Keratinocyte (primary cell): ENCODE data around the gene ZNF423. TPM values are rescaled to one million over a fixed set of nuclear protein-coding genes. Genes with fewer than 3 reads are reported as not detected.

ENCODE experiments used
- DNase-seq: peaks from one replicate; pipeline ENCODE4 v3.0.0-alpha.2; 2011; ENCODE audit warnings: low read depth, missing footprints, low spot score
- FAIRE-seq: peaks from 2 replicates; lab custom pipeline; 2011; peaks lifted over from hg19 to GRCh38; lab: Jason Lieb, UNC
- H2AFZ ChIP-seq: 2 replicates; pipeline ENCODE4 v1.6.0; 2012; ENCODE audit warnings: low read length, control low read depth, inconsistent platforms; ENCODE audit not compliant: control insufficient read depth
- H3K27ac ChIP-seq: 2 replicates; pipeline ENCODE4 v1.5.1; 2011; ENCODE audit warnings: low read length; ENCODE audit not compliant: control insufficient read depth, insufficient read depth
- H3K27me3 ChIP-seq: 3 replicates; pipeline ENCODE4 v1.6.0; 2011; ENCODE audit warnings: low read length; ENCODE audit not compliant: control insufficient read depth, insufficient read depth; ENCODE audit errors: extremely low read depth
- H3K36me3 ChIP-seq, 2 experiments: 2 replicates in 1 of 2; 3 replicates in 1 of 2; pipeline ENCODE4 v1.5.1; 2011; ENCODE audit warnings: low read length in 2 of 2, mild to moderate bottlenecking in 1 of 2; ENCODE audit not compliant: control insufficient read depth in 2 of 2, insufficient read depth in 2 of 2; ENCODE audit errors: extremely low read depth in 1 of 2
- H3K4me1 ChIP-seq: 3 replicates; pipeline ENCODE4 v1.5.1; 2011; ENCODE audit warnings: low read length; ENCODE audit not compliant: control insufficient read depth, insufficient read depth; ENCODE audit errors: extremely low read depth
- H3K4me2 ChIP-seq: 3 replicates; pipeline ENCODE4 v1.6.0; 2011; ENCODE audit warnings: low read depth, low read length; ENCODE audit not compliant: control insufficient read depth, insufficient read depth; ENCODE audit errors: extremely low read depth
- H3K4me3 ChIP-seq, 3 experiments: fragments of 200-600 bp in 1 of 3; sonication (generic) in 1 of 3; 2 replicates in 2 of 3; 3 replicates in 1 of 3; pipeline ENCODE4 v1.5.1; 2011 to 2016; ENCODE audit warnings: low read length in 3 of 3, mild to moderate bottlenecking in 3 of 3, control low read depth in 2 of 3, inconsistent platforms in 1 of 3, low read depth in 1 of 3, mixed read lengths in 1 of 3, mixed run types in 1 of 3, moderate library complexity in 1 of 3; ENCODE audit not compliant: control insufficient read depth in 2 of 3, insufficient read depth in 2 of 3; ENCODE audit errors: extremely low read depth in 1 of 3
- H3K79me2 ChIP-seq: 2 replicates; pipeline ENCODE4 v1.6.0; 2012; ENCODE audit warnings: low read length; ENCODE audit not compliant: control insufficient read depth, insufficient read depth
- H3K9ac ChIP-seq: 3 replicates; pipeline ENCODE4 v1.6.0; 2011; ENCODE audit warnings: low read length; ENCODE audit not compliant: control insufficient read depth, insufficient read depth; ENCODE audit errors: extremely low read depth
- H3K9me1 ChIP-seq: 3 replicates; pipeline ENCODE4 v1.6.0; 2011; ENCODE audit warnings: low read length; ENCODE audit not compliant: control insufficient read depth, insufficient read depth; ENCODE audit errors: extremely low read depth
- H3K9me3 ChIP-seq: 2 replicates; pipeline ENCODE4 v1.5.1; 2012; ENCODE audit warnings: low read depth, low read length; ENCODE audit not compliant: control insufficient read depth
- H4K20me1 ChIP-seq: 3 replicates; pipeline ENCODE4 v1.6.0; 2011; ENCODE audit warnings: low read length; ENCODE audit not compliant: control insufficient read depth, insufficient read depth; ENCODE audit errors: extremely low read depth
- EZH2 ChIP-seq: IDR thresholded peaks from one replicate; pipeline ENCODE4 v1.6.1; 2012; ENCODE audit warnings: inconsistent platforms, mild to moderate bottlenecking, low read length, moderate library complexity
- dilution Hi-C: fragments of 300-500 bp; cut with MboI; formaldehyde crosslinking; loops from one replicate; pipeline ENCODE4 v1.7.0; 2020; ENCODE audit warnings: low sequenced_read_pairs; ENCODE audit not compliant: extremely low pct_ligation_motif_present
- polyA minus RNA-seq, 3 experiments: library from RNA; depleted of rRNA, polyadenylated mRNA; stranded (reverse); fragments of >200 nt; gene quantifications; 1 replicate in 1 of 3; 2 replicates in 1 of 3; 3 replicates in 1 of 3; pipeline ENCODE4 v1.2.3, GENCODE V29; 2011
- polyA plus RNA-seq, 5 experiments: library from polyadenylated mRNA; depleted of rRNA in 3 of 5; stranded (reverse) in 3 of 5; stranded (forward) in 1 of 5; unstranded in 1 of 5; fragments of >200 nt; gene quantifications; 1 replicate in 1 of 5; 2 replicates in 3 of 5; 3 replicates in 1 of 5; pipeline versions ENCODE4 v1.2.1 to v1.2.3, GENCODE V29; 2011 to 2012; ENCODE audit warnings: missing spikeins in 2 of 5, low read depth in 1 of 5, low replicate concordance in 1 of 5
- TF ChIP-seq, protein P1 (sequence below), 3 experiments: IDR thresholded peaks in 1 of 3; conservative IDR thresholded peaks in 1 of 3; optimal IDR thresholded peaks in 1 of 3; 2 replicates in 2 of 3; 3 replicates in 1 of 3; pipeline versions ENCODE3 to v1.5.1; 2011; ENCODE audit warnings: low read length in 3 of 3, mild to moderate bottlenecking in 3 of 3, moderate library complexity in 2 of 3, control low read depth in 1 of 3, inconsistent platforms in 1 of 3; ENCODE audit not compliant: insufficient read depth in 2 of 3; ENCODE audit errors: extremely low read depth in 1 of 3

The ZNF423 gene
- polyA plus RNA-seq = 0.02 to 0.05 TPM in 2 of 3 replicates, not detected in the other
- polyA plus RNA-seq (2011; ENCODE audit: low read depth) = not detected
- polyA plus RNA-seq (2011; cell fraction: cytosol; rRNA removed) = 0.01 and 0.02 TPM in 2 replicates
- polyA plus RNA-seq (2011; cell fraction: nucleus; rRNA removed) = 0.03 TPM in 1 of 2 replicates, not detected in the other
- 0.04 TPM in 1 of 2 replicates, not detected in the other for polyA plus RNA-seq (2012; ENCODE audit: low replicate concordance)
- 0.03 TPM in 1 of 3 replicates, not detected in the others for polyA minus RNA-seq
- not detected for polyA minus RNA-seq (2011; cell fraction: cytosol; rRNA and poly(A)+ RNA removed)
- polyA minus RNA-seq (2011; cell fraction: nucleus; rRNA and poly(A)+ RNA removed) = not detected in 2 replicates

- Histone ChIP-seq H3K9ac (peak within 1 kb of the TSS; percentile 28), H4K20me1 (no peaks in the 10 kb centered on the region), H3K27ac (no peak within 1 kb of the TSS), H3K36me3 (no peaks in the 10 kb centered on the region), H2AFZ (peak within 1 kb of the TSS; percentile 22), H3K4me1 (peaks cover 2% of the 10 kb centered on the region), H3K27me3 (peaks cover 52% of the 10 kb centered on the region), H3K9me3 (no peaks in the 10 kb centered on the region), H3K9me1 (no peaks in the 10 kb centered on the region), H3K79me2 (no peaks in the 10 kb centered on the region), H3K4me3 (peak within 1 kb of the TSS; percentile 42 to 78 (median 56)), H3K4me2 (peak within 1 kb of the TSS; percentile 76)
- dilution Hi-C loops = no loop called here
- DNase-seq = no peak
- TF ChIP-seq, protein P1, sequence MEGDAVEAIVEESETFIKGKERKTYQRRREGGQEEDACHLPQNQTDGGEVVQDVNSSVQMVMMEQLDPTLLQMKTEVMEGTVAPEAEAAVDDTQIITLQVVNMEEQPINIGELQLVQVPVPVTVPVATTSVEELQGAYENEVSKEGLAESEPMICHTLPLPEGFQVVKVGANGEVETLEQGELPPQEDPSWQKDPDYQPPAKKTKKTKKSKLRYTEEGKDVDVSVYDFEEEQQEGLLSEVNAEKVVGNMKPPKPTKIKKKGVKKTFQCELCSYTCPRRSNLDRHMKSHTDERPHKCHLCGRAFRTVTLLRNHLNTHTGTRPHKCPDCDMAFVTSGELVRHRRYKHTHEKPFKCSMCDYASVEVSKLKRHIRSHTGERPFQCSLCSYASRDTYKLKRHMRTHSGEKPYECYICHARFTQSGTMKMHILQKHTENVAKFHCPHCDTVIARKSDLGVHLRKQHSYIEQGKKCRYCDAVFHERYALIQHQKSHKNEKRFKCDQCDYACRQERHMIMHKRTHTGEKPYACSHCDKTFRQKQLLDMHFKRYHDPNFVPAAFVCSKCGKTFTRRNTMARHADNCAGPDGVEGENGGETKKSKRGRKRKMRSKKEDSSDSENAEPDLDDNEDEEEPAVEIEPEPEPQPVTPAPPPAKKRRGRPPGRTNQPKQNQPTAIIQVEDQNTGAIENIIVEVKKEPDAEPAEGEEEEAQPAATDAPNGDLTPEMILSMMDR (optimal IDR thresholded peaks at IDR 0.05 in 1 of 3, IDR thresholded peaks at IDR 0.05 in 1 of 3, conservative IDR thresholded peaks at IDR 0.05 in 1 of 3; ENCODE audit: extremely low read depth in 1 of 3, insufficient read depth in 2 of 3, low read length in 3 of 3) = no peak
- no peak for TF ChIP-seq EZH2
- FAIRE-seq = no peak
These were observed at the start of gene ZNF423 for GRCh38 chr16:49855822-49856671. TSS of gene ZNF423 (minus strand) at chr16:49856112. CDS start at chr16:49855774, 338 bp downstream.

- Histone ChIP-seq H4K20me1 (no peaks in the 10 kb centered on the region), H3K4me2 (no peak overlapping the region), H3K9me3 (no peaks in the 10 kb centered on the region), H3K9me1 (no peaks in the 10 kb centered on the region), H3K36me3 (no peaks in the 10 kb centered on the region), H3K4me1 (no peaks in the 10 kb centered on the region), H3K79me2 (no peaks in the 10 kb centered on the region), H3K4me3 (no peak overlapping the region), H3K27ac (no peak overlapping the region), H3K27me3 (no peaks in the 10 kb centered on the region), H3K9ac (no peak overlapping the region), H2AFZ (no peak overlapping the region)
- TF ChIP-seq, protein P1 (optimal IDR thresholded peaks at IDR 0.05 in 1 of 3, IDR thresholded peaks at IDR 0.05 in 1 of 3, conservative IDR thresholded peaks at IDR 0.05 in 1 of 3; ENCODE audit: extremely low read depth in 1 of 3, insufficient read depth in 2 of 3, low read length in 3 of 3) = no peak
- no peak for TF ChIP-seq EZH2
- FAIRE-seq = no peak
- dilution Hi-C loops = no loop called here
- DNase-seq = no peak
These were observed 48.6 kb upstream of the ZNF423 start for GRCh38 chr16:49904348-49905062.
